SK-N-SH treated with all-trans-retinoic acid at 6 μM for 48 hours (cell line): Measurements from ENCODE around the gene PXYLP1.

Source experiments
- ATAC-seq: fragments of 200-7000 bp; cut with Tn5 transposase; 3 replicates; pipeline ENCODE4 v1.9.1; 2020; ENCODE audit warnings: mild to moderate bottlenecking, moderate library complexity
- ARNTL ChIP-seq: fragments of 450-650 bp; formaldehyde crosslinking; IDR thresholded peaks from 2 replicates; pipeline ENCODE4 v1.5.0; 2020; ENCODE audit warnings: low read depth, mild to moderate bottlenecking, moderate library complexity, borderline replicate concordance
- CREB5 ChIP-seq: fragments of 250-450 bp; sonication (Bioruptor Pico); IDR thresholded peaks from 2 replicates; pipeline ENCODE4 v1.5.1; 2020; ENCODE audit warnings: low read depth, mild to moderate bottlenecking, moderate library complexity
- CSDC2 ChIP-seq: fragments of 250-450 bp; sonication (Bioruptor Pico); IDR thresholded peaks from 2 replicates; pipeline ENCODE4 v1.5.0; 2020; ENCODE audit warnings: mild to moderate bottlenecking, moderate library complexity
- CSRNP3 ChIP-seq: fragments of 250-450 bp; sonication (Bioruptor Pico); IDR thresholded peaks from 2 replicates; pipeline ENCODE4 v1.5.1; 2021; ENCODE audit warnings: mild to moderate bottlenecking, moderate library complexity
- ESRRG ChIP-seq: fragments of 250-450 bp; sonication (Bioruptor Pico); IDR thresholded peaks from 2 replicates; pipeline ENCODE4 v1.6.1; 2021; ENCODE audit warnings: mild to moderate bottlenecking
- GLIS3 ChIP-seq: fragments of 250-450 bp; sonication (Bioruptor Pico); IDR thresholded peaks from 2 replicates; pipeline ENCODE4 v1.5.0; 2020; ENCODE audit warnings: mild to moderate bottlenecking, moderate library complexity
- ISL1 ChIP-seq: fragments of 250-450 bp; sonication (Bioruptor Pico); IDR thresholded peaks from 2 replicates; pipeline ENCODE4 v2.1.2; 2022; ENCODE audit warnings: mild to moderate bottlenecking, moderate library complexity
- OSR1 ChIP-seq: fragments of 250-450 bp; sonication (Bioruptor Pico); IDR thresholded peaks from 2 replicates; pipeline ENCODE4 v1.8.0; 2022; ENCODE audit warnings: moderate library complexity, mild to moderate bottlenecking, inconsistent platforms
- PATZ1 ChIP-seq: fragments of 250-450 bp; sonication (Bioruptor Pico); IDR thresholded peaks from 2 replicates; pipeline ENCODE4 v1.8.0; 2020; ENCODE audit warnings: mild to moderate bottlenecking, moderate library complexity, borderline replicate concordance
- POU6F1 ChIP-seq: fragments of 250-450 bp; sonication (Bioruptor Pico); IDR thresholded peaks from 2 replicates; pipeline ENCODE4 v1.8.0; 2021; ENCODE audit warnings: low read depth, mild to moderate bottlenecking, moderate library complexity, borderline replicate concordance
- PPARA ChIP-seq: fragments of 250-450 bp; sonication (Bioruptor Pico); IDR thresholded peaks from 2 replicates; pipeline ENCODE4 v1.5.0; 2020; ENCODE audit warnings: mild to moderate bottlenecking, borderline replicate concordance
- RARB ChIP-seq: fragments of 250-450 bp; sonication (Bioruptor Pico); IDR thresholded peaks from 2 replicates; pipeline ENCODE4 v1.8.0; 2021; ENCODE audit warnings: mild to moderate bottlenecking, moderate library complexity
- SNAI2 ChIP-seq: fragments of 250-450 bp; sonication (Bioruptor Pico); IDR thresholded peaks from 2 replicates; pipeline ENCODE4 v1.5.0; 2020; ENCODE audit warnings: mild to moderate bottlenecking, moderate library complexity
- TCF4 ChIP-seq: fragments of 250-450 bp; sonication (Bioruptor Pico); IDR thresholded peaks from 2 replicates; pipeline ENCODE4 v1.8.0; 2021; ENCODE audit warnings: mild to moderate bottlenecking, moderate library complexity, borderline replicate concordance
- TOX ChIP-seq: fragments of 250-450 bp; sonication (Bioruptor Pico); IDR thresholded peaks from 2 replicates; pipeline ENCODE4 v1.8.0; 2021; ENCODE audit warnings: mild to moderate bottlenecking, moderate library complexity, borderline replicate concordance
- TSHZ2 ChIP-seq: fragments of 250-450 bp; sonication (Bioruptor Pico); IDR thresholded peaks from 2 replicates; pipeline ENCODE4 v1.5.0; 2020; ENCODE audit warnings: mild to moderate bottlenecking, moderate library complexity
- ZC3H10 ChIP-seq: fragments of 250-450 bp; sonication (Bioruptor Pico); IDR thresholded peaks from 2 replicates; pipeline ENCODE4 v1.5.1; 2021; ENCODE audit warnings: mild to moderate bottlenecking, moderate library complexity
- ZFP30 ChIP-seq: fragments of 450-650 bp; formaldehyde crosslinking; IDR thresholded peaks from 2 replicates; pipeline ENCODE4 v1.5.0; 2022; ENCODE audit warnings: mild to moderate bottlenecking, moderate library complexity
- ZNF565 ChIP-seq: fragments of 450-650 bp; formaldehyde crosslinking; conservative IDR thresholded peaks from 2 replicates; pipeline ENCODE4 v1.5.0; 2020; ENCODE audit warnings: low read depth, mild to moderate bottlenecking, moderate library complexity
- ZNF70 ChIP-seq: fragments of 450-650 bp; formaldehyde crosslinking; IDR thresholded peaks from 2 replicates; pipeline ENCODE4 v1.5.0; 2020; ENCODE audit warnings: mild to moderate bottlenecking, moderate library complexity

The PXYLP1 gene

GRCh38 chr3:141285570-141285969 is 53.9 kb downstream of the PXYLP1 start:
- no peak for ATAC-seq
- TF ChIP-seq PATZ1 (CRISPR knock-in tag) (no peak), ZC3H10 (CRISPR knock-in tag) (no peak), RARB (CRISPR knock-in tag) (no peak), CSDC2 (CRISPR knock-in tag) (no peak), ISL1 (CRISPR knock-in tag) (no peak), ZFP30 (no peak), ZNF70 (CRISPR knock-in tag) (no peak), TOX (CRISPR knock-in tag) (no peak), CREB5 (CRISPR knock-in tag) (no peak), PPARA (CRISPR knock-in tag) (no peak), OSR1 (CRISPR knock-in tag) (no peak), ESRRG (CRISPR knock-in tag) (no peak), POU6F1 (no peak), SNAI2 (CRISPR knock-in tag) (no peak), TCF4 (no peak)

GRCh38 chr3:141286856-141287255 is 55.2 kb downstream of the PXYLP1 start:
- ATAC-seq: no peak

More at GRCh38 chr3:141286856-141287255, 55.2 kb downstream of the PXYLP1 start:
- TF ChIP-seq CREB5 (CRISPR knock-in tag): no peak
- TF ChIP-seq GLIS3 (CRISPR knock-in tag): no peak
- TF ChIP-seq TOX (CRISPR knock-in tag): no peak
- no peak for TF ChIP-seq TSHZ2 (CRISPR knock-in tag)
- no peak for TF ChIP-seq ZNF565 (CRISPR knock-in tag)
- TF ChIP-seq ZC3H10 (CRISPR knock-in tag): no peak
- no peak for TF ChIP-seq CSRNP3 (CRISPR knock-in tag)
- TF ChIP-seq ARNTL (CRISPR knock-in tag): no peak
- no peak for TF ChIP-seq PATZ1 (CRISPR knock-in tag)
- TF ChIP-seq ISL1 (CRISPR knock-in tag): no peak
- no peak for TF ChIP-seq OSR1 (CRISPR knock-in tag)
- TF ChIP-seq ESRRG (CRISPR knock-in tag): no peak
- no peak for TF ChIP-seq RARB (CRISPR knock-in tag)
- no peak for TF ChIP-seq ZNF70 (CRISPR knock-in tag)
- TF ChIP-seq, all 23 proteins: peak for 0
